Measurements from ENCODE around the gene PLEKHA1. TPM values are rescaled to one million over a fixed set of nuclear protein-coding genes. Genes with fewer than 3 reads are reported as not detected.

The PLEKHA1 gene
- polyA plus RNA-seq, 1 of the 3 experiments (the other 2 are of a cell fraction) = 8.4 TPM

- POLR2A ChIA-PET = no interaction called here
- Histone ChIP-seq H3K27ac (ENCODE audit: low read depth in 2 of 2, low read length in 1 of 2) (peak within 1 kb of the TSS in 1 of 2 experiments; percentile 57; a peak in 2 of 4 replicates), H3K4me3 (ENCODE audit: low read depth in 2 of 2, low read length in 1 of 2) (peak within 1 kb of the TSS; percentile 65 to 81), H3K27me3 (ENCODE audit: insufficient read depth) (no peaks in the 10 kb centered on the region), H3K9ac (peak within 1 kb of the TSS; percentile 74), H3K4me2 (peak within 1 kb of the TSS; percentile 98), H3K9me2 (no peaks in the 10 kb centered on the region), H3K36me3 (replicated peaks in 1 of 2; ENCODE audit: control insufficient read depth in 1 of 2, insufficient read depth in 2 of 2, low read length in 1 of 2) (peaks cover 0 to 2% of the 10 kb centered on the region in 2 experiments), H2AFZ (ENCODE audit: low read depth) (peak within 1 kb of the TSS; percentile 73), H4K20me1 (ENCODE audit: insufficient read depth) (peaks cover 18% of the 10 kb centered on the region), H3K9me3 (no peaks in the 10 kb centered on the region), H3K4me1 (ENCODE audit: control insufficient read depth in 1 of 2, insufficient read depth in 2 of 2, low read depth in 1 of 2, low read length in 1 of 2) (peaks cover 5 to 19% of the 10 kb centered on the region in 2 experiments; a peak in 2 of 4 replicates), H3F3A (replicated peaks; ENCODE audit: insufficient read depth) (peaks cover 3% of the 10 kb centered on the region), H3K79me2 (ENCODE audit: insufficient read depth) (peaks cover 45% of the 10 kb centered on the region)
- DNase-seq = peak; percentile 84
- no peak for TF ChIP-seq MXI1 (IDR thresholded peaks at IDR 0.05; ENCODE audit: low read depth, low read length)
- peak; percentile 34; the same call in 1 of the 2 replicates for TF ChIP-seq TAF1 (IDR thresholded peaks at IDR 0.05; ENCODE audit: borderline replicate concordance, low read depth, low read length)
- no CpG with 5 or more reads among the region's 56 CpGs for WGBS (ENCODE audit: low lambda C conversion rate)
- CTCF ChIA-PET = interaction anchor here (1.4 to 1.5 kb wide), 3 partner anchors 26 to 163 kb away, joined by 3 to 4 read pairs (median 4); no protein-coding TSS in a partner anchor
Observed at GRCh38 chr10:122461367-122461728, 86.8 kb downstream of the PLEKHA1 start, which contains the start of gene HTRA1. TSS of gene HTRA1 (plus strand) at chr10:122461553. CDS start at chr10:122461653, 100 bp downstream.

DNA sequence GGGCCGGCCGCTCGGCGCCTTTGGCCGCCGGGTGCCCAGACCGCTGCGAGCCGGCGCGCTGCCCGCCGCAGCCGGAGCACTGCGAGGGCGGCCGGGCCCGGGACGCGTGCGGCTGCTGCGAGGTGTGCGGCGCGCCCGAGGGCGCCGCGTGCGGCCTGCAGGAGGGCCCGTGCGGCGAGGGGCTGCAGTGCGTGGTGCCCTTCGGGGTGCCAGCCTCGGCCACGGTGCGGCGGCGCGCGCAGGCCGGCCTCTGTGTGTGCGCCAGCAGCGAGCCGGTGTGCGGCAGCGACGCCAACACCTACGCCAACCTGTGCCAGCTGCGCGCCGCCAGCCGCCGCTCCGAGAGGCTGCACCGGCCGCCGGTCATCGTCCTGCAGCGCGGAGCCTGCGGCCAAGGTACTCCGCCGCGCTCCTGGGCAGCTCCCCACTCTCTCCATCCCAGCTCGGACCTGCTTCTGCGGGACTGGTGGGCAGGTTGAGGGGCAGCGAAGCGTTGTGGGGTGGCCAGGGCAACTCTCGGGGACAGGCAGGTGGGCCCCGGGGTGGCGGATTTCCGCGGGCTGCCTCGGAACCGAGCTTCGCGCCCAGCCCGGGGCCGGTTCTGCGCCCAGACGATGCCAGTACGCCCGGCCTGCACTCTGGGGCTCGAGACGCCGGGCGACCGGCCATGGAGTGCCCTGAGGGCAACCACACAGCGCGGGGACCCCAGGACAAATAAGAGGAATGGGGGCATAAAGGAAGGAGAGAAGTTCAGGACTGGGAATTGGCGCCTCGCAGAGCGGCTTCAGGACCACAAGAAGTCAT is 87.4 kb downstream of the PLEKHA1 start:
- H3K4me3 ChIP-seq (ENCODE audit: low read depth in 2 of 2, low read length in 1 of 2) = peak overlapping the region; percentile 65 to 81
- H3K27me3 ChIP-seq (ENCODE audit: insufficient read depth) = no peaks in the 10 kb centered on the region
- POLR2A ChIA-PET = no interaction called here
- H3K36me3 ChIP-seq (replicated peaks in 1 of 2; ENCODE audit: control insufficient read depth in 1 of 2, insufficient read depth in 2 of 2, low read length in 1 of 2) = peaks cover 0 to 2% of the 10 kb centered on the region in 2 experiments
- no peaks in the 10 kb centered on the region for H3K9me2 ChIP-seq
- 0 out of 2 replicates have a peak overlapping the region, but pooled peaks have one; percentile 68 for H2AFZ ChIP-seq (ENCODE audit: low read depth)
- H3K9me3 ChIP-seq = no peaks in the 10 kb centered on the region
- peak overlapping the region; percentile 92 for H3K4me2 ChIP-seq
- CTCF ChIA-PET = interaction anchor here (1.4 to 1.7 kb wide), 4 partner anchors 27 to 163 kb away, joined by 3 to 5 read pairs (median 4); no protein-coding TSS in a partner anchor
- peaks cover 51% of the 10 kb centered on the region for H3K79me2 ChIP-seq (ENCODE audit: insufficient read depth)
- H3K4me1 ChIP-seq (ENCODE audit: control insufficient read depth in 1 of 2, insufficient read depth in 2 of 2, low read depth in 1 of 2, low read length in 1 of 2) = peaks cover 5 to 19% of the 10 kb centered on the region in 2 experiments; a peak in 2 of 4 replicates
- TF ChIP-seq MAX (IDR thresholded peaks at IDR 0.05; ENCODE audit: low read depth) (no peak), TEAD4 (IDR thresholded peaks at IDR 0.05; ENCODE audit: borderline replicate concordance, insufficient read depth) (no peak), FOXJ3 (CRISPR knock-in tag; IDR thresholded peaks at IDR 0.05) (no peak), USF1 (IDR thresholded peaks at IDR 0.05; ENCODE audit: borderline replicate concordance, low read depth) (no peak), REST (IDR thresholded peaks at IDR 0.05; ENCODE audit: low read depth, low read length) (no peak), CHD2 (IDR thresholded peaks at IDR 0.05; ENCODE audit: low read length, partially characterized antibody) (no peak), NFIC (IDR thresholded peaks at IDR 0.05; ENCODE audit: borderline replicate concordance) (no peak), RFX5 (IDR thresholded peaks at IDR 0.05; ENCODE audit: low read length) (no peak), NRF1 (IDR thresholded peaks at IDR 0.05; ENCODE audit: low read depth, low read length) (no peak), TAF1 (IDR thresholded peaks at IDR 0.05; ENCODE audit: borderline replicate concordance, low read depth, low read length) (no peak), JUND (IDR thresholded peaks at IDR 0.05) (no peak), RXRA (IDR thresholded peaks at IDR 0.05; ENCODE audit: borderline replicate concordance, low read depth) (no peak), ELF1 (IDR thresholded peaks at IDR 0.05) (no peak), SIN3A (IDR thresholded peaks at IDR 0.05; ENCODE audit: borderline replicate concordance, low read depth, low read length) (no peak), MEF2A (IDR thresholded peaks at IDR 0.05; ENCODE audit: borderline replicate concordance, low read depth) (no peak), EP300 (IDR thresholded peaks at IDR 0.05; ENCODE audit: borderline replicate concordance in 1 of 2, low read depth in 1 of 2, low read length in 1 of 2) (no peak), SMC3 (IDR thresholded peaks at IDR 0.05; ENCODE audit: low read depth, low read length) (no peak)
- peak overlapping the region; percentile 74 for H3K9ac ChIP-seq
- H3K27ac ChIP-seq (ENCODE audit: low read depth in 2 of 2, low read length in 1 of 2) = peak overlapping the region in 1 of 2 experiments; percentile 57; a peak in 2 of 4 replicates
- peaks cover 3% of the 10 kb centered on the region for H3F3A ChIP-seq (replicated peaks; ENCODE audit: insufficient read depth)
- WGBS (ENCODE audit: low lambda C conversion rate) = 11% methylated on average over 11 of the region's 95 CpGs
- DNase-seq = no peak
- peaks cover 18% of the 10 kb centered on the region for H4K20me1 ChIP-seq (ENCODE audit: insufficient read depth)
